Measurements from ENCODE around the gene MEF2D. TPM values are rescaled to one million over a fixed set of nuclear protein-coding genes. Genes with fewer than 3 reads are reported as not detected.

MEF2D gene
- total RNA-seq, 1 experiment from 2014 or later, result 18.7 TPM

DNA sequence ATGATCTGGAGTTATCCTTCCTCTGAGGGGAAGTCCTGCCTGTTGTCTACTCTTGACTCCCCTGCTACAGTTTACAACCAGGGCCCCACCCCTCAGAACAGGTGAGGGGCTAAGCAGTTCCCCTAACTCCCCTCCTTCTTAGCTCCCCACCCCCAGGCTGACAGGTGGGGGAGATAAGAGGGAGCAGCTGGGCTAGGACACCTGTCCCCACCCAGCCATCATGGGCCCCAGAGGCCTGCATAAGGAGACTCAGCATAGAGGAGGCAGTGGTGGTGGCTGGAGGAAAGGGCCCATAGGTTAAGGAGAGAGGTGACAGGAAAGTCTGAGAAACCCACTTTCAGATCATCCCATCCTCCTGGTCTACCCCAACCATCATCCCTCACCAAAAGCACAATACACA, 6.8 kb downstream of the MEF2D start:
- Mint-ChIP-seq H3K9me3 (no peaks in the 10 kb centered on the region), H3K4me1 (peaks cover 85 to 95% of the 10 kb centered on the region in 2 experiments), H3K27me3 (ENCODE audit: low read depth) (no peaks in the 10 kb centered on the region), H3K27ac (peak overlapping the region in 1 of 3 experiments; percentile 16; a peak in 1 of 7 replicates), H3K4me3 (no peak overlapping the region), H3K36me3 (ENCODE audit: insufficient read depth in 1 of 3, low read depth in 3 of 3) (peaks cover 0 to 5% (median 2%) of the 10 kb centered on the region in 3 experiments; a peak in 3 of 7 replicates)
- peaks cover 1% of the 10 kb centered on the region for H3K23me2 ChIP-seq (ENCODE audit: insufficient read length, low read depth, low read length, poor library complexity, severe bottlenecking)
- H3K4me1 ChIP-seq (ENCODE audit: insufficient read depth, low read length), result peaks cover 19% of the 10 kb centered on the region
- H3K27ac ChIP-seq (ENCODE audit: insufficient read length, low read depth, low read length), result no peak overlapping the region
- H2BK12ac ChIP-seq (ENCODE audit: insufficient read length, low read depth, low read length), result no peak overlapping the region
- H2BK120ac ChIP-seq (ENCODE audit: low read depth, low read length, poor library complexity, severe bottlenecking), result no peak overlapping the region
- H4K8ac ChIP-seq (replicated peaks; ENCODE audit: insufficient read length, low read depth, low read length), result no peak overlapping the region
- no peaks in the 10 kb centered on the region for H3K27me3 ChIP-seq (ENCODE audit: insufficient read depth, low read length)
- no peak for DNase-seq
- H3K9me3 ChIP-seq (ENCODE audit: control insufficient read depth, low read depth, low read length), result no peaks in the 10 kb centered on the region
- TF ChIP-seq, protein P1, sequence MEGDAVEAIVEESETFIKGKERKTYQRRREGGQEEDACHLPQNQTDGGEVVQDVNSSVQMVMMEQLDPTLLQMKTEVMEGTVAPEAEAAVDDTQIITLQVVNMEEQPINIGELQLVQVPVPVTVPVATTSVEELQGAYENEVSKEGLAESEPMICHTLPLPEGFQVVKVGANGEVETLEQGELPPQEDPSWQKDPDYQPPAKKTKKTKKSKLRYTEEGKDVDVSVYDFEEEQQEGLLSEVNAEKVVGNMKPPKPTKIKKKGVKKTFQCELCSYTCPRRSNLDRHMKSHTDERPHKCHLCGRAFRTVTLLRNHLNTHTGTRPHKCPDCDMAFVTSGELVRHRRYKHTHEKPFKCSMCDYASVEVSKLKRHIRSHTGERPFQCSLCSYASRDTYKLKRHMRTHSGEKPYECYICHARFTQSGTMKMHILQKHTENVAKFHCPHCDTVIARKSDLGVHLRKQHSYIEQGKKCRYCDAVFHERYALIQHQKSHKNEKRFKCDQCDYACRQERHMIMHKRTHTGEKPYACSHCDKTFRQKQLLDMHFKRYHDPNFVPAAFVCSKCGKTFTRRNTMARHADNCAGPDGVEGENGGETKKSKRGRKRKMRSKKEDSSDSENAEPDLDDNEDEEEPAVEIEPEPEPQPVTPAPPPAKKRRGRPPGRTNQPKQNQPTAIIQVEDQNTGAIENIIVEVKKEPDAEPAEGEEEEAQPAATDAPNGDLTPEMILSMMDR (conservative IDR thresholded peaks at IDR 0.05), result no peak
- no peak overlapping the region for H3K4me2 ChIP-seq (ENCODE audit: insufficient read depth, insufficient read length, low read length)
- H3K14ac ChIP-seq (ENCODE audit: insufficient read depth, low read length), result no peak overlapping the region
- H3K9ac ChIP-seq (ENCODE audit: extremely low read depth, insufficient read length, low read length), result no peak overlapping the region
- no peak overlapping the region for H2BK20ac ChIP-seq (ENCODE audit: low read depth, low read length, poor library complexity, severe bottlenecking)
- no peak overlapping the region for H3K4ac ChIP-seq (ENCODE audit: low read depth, low read length)
- H4K20me1 ChIP-seq (ENCODE audit: control insufficient read depth, insufficient read depth, insufficient read length), result no peaks in the 10 kb centered on the region
- no peak overlapping the region for H4K91ac ChIP-seq (ENCODE audit: insufficient read length, low read depth, low read length)
- H3K79me2 ChIP-seq (ENCODE audit: insufficient read depth, low read length), result peaks cover 13% of the 10 kb centered on the region; the same call in 1 of the 2 replicates
- no peak overlapping the region for H2BK15ac ChIP-seq (ENCODE audit: low read depth, low read length)
- no peak overlapping the region for H3K23ac ChIP-seq (ENCODE audit: insufficient read length, low read depth, low read length)
- H3T11ph ChIP-seq (ENCODE audit: low read length), result no peak overlapping the region
- H4K5ac ChIP-seq (ENCODE audit: insufficient read length, low read depth, low read length), result no peak overlapping the region
- no peak overlapping the region for H2BK5ac ChIP-seq (ENCODE audit: insufficient read length, low read length)
- no peaks in the 10 kb centered on the region for H3K79me1 ChIP-seq (ENCODE audit: insufficient read depth, low read depth, low read length, poor library complexity, severe bottlenecking)
- no peak overlapping the region for H3K18ac ChIP-seq (ENCODE audit: insufficient read length, low read depth, low read length)
- H2AFZ ChIP-seq (ENCODE audit: low read length), result no peak overlapping the region
- no peak overlapping the region for H2AK5ac ChIP-seq (ENCODE audit: insufficient read length, low read length)
- H3K56ac ChIP-seq (ENCODE audit: insufficient read length, low read depth, low read length), result no peak overlapping the region
